Smooth muscle cell (in vitro differentiated cells): ENCODE data around the gene IFNA2. TPM values are rescaled to one million over a fixed set of nuclear protein-coding genes. Genes with fewer than 3 reads are reported as not detected.
"Not testable (repeated sequence)": the region's sequence is repeated elsewhere in the genome, so short reads cannot be mapped to it uniquely, and the experiment has no call there.

Experiments used
- DNase-seq: peaks from one replicate; lab custom pipeline; 2025; ENCODE audit not compliant: unreplicated experiment; lab: John Stamatoyannopoulos, UW
- H2AFZ ChIP-seq: fragments of 200-600 bp; sonication (generic); 2 replicates; pipeline ENCODE4 v1.6.0; 2016; ENCODE audit warnings: antibody characterized with exemption, low read depth, mild to moderate bottlenecking
- H3F3A ChIP-seq: fragments of 200-600 bp; sonication (generic); 2 replicates; pipeline ENCODE4 v1.6.0; 2017; ENCODE audit warnings: antibody characterized with exemption, low read depth
- H3K27ac ChIP-seq: fragments of 200-600 bp; sonication (generic); 2 replicates; pipeline ENCODE4 v1.5.1; 2016; ENCODE audit warnings: low read depth, mild to moderate bottlenecking
- H3K27me3 ChIP-seq: fragments of 200-600 bp; sonication (generic); 2 replicates; pipeline ENCODE4 v1.6.1; 2016; ENCODE audit warnings: low read depth, mild to moderate bottlenecking
- H3K36me3 ChIP-seq: fragments of 200-600 bp; sonication (generic); 2 replicates; pipeline ENCODE4 v1.5.1; 2016; ENCODE audit warnings: low read depth
- H3K4me1 ChIP-seq: fragments of 200-600 bp; sonication (generic); 2 replicates; pipeline ENCODE4 v1.5.1; 2016; ENCODE audit warnings: low read depth
- H3K4me2 ChIP-seq: fragments of 200-600 bp; sonication (generic); 2 replicates; pipeline ENCODE4 v1.6.0; 2016; ENCODE audit warnings: mild to moderate bottlenecking
- H3K4me3 ChIP-seq: fragments of 200-600 bp; sonication (generic); 2 replicates; pipeline ENCODE4 v1.5.1; 2016; ENCODE audit warnings: mild to moderate bottlenecking
- H3K79me2 ChIP-seq: fragments of 200-600 bp; sonication (generic); 2 replicates; pipeline ENCODE4 v1.6.0; 2016; ENCODE audit warnings: low read depth, mild to moderate bottlenecking
- H3K9ac ChIP-seq: fragments of 200-600 bp; sonication (generic); 2 replicates; pipeline ENCODE4 v1.6.0; 2016; ENCODE audit warnings: low read depth
- H3K9me3 ChIP-seq: fragments of 200-600 bp; sonication (generic); replicated peaks from 2 replicates; pipeline ENCODE4 v1.5.1; 2016; ENCODE audit warnings: low read depth
- H4K20me1 ChIP-seq: fragments of 200-600 bp; sonication (generic); 2 replicates; pipeline ENCODE4 v1.6.0; 2016; ENCODE audit warnings: low read depth
- CTCF ChIP-seq: fragments of 200-600 bp; sonication (generic); IDR thresholded peaks from 2 replicates; pipeline ENCODE4 v1.5.1; 2017; ENCODE audit warnings: borderline replicate concordance, mild to moderate bottlenecking, antibody characterized with exemption; ENCODE audit not compliant: insufficient read depth, poor library complexity, severe bottlenecking
- WGBS: methylation state at CpG from one replicate; pipeline ENCODE4 v1.1.7; 2016; ENCODE audit warnings: low lambda C conversion rate; 5-methylcytosine and 5-hydroxymethylcytosine counted together
- polyA plus RNA-seq: library from polyadenylated mRNA; unstranded; fragments of >200 nt; fragmentation: Nextera tagmentation; extraction: Ambion mirVana; gene quantifications from 2 replicates; pipeline ENCODE4 v1.2.1, GENCODE V29; 2016
- total RNA-seq: library from RNA; depleted of rRNA; stranded (reverse); fragments of >200 nt; gene quantifications from 2 replicates; pipeline ENCODE4 v1.2.3, GENCODE V29; 2014

IFNA2 gene
- total RNA-seq: not detected in 2 replicates
- not detected in 2 replicates for polyA plus RNA-seq

DNA sequence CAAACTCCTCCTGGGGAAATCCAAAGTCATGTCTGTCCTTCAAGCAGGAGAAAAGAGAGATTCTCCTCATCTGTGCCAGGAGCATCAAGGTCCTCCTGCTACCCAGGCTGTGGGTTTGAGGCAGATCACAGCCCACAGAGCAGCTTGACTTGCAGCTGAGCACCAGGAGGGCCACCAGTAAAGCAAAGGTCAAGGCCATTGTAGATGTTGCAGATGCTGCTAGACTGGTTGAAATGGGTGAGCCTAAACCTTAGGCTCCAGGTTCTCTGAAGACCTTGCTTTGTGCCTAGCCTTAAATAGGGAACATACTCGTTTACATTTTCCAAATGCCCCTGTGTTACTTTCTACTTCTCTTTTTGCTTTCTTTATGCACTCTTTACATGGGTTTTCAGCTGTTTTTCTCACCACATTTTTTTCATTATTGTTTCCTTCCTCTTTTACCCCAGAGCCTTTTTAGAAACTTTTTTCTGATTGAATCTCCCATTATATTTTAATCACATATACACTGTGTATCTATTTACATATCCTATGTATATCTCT, at the start of gene IFNA2:
Gene IFNA2 (minus strand): TSS at position 268 of the 540 bp plus-strand sequence. CDS start 69 bp downstream, at position 199.
- no peak within 1 kb of the TSS for H2AFZ ChIP-seq
- H3K4me1 ChIP-seq: no peaks in the 10 kb centered on the region
- no peaks in the 10 kb centered on the region for H3K79me2 ChIP-seq
- no peak for TF ChIP-seq CTCF
- DNase-seq: no peak
- no peak within 1 kb of the TSS for H3K4me3 ChIP-seq
- H3K4me2 ChIP-seq: no peak within 1 kb of the TSS
- 60% methylated on average over 1 of the region's 1 CpG for WGBS
- no peaks in the 10 kb centered on the region for H3F3A ChIP-seq
- H3K9me3 ChIP-seq: no peaks in the 10 kb centered on the region
- peaks cover 11% of the 10 kb centered on the region for H3K27me3 ChIP-seq
- no peaks in the 10 kb centered on the region for H3K36me3 ChIP-seq
- H3K27ac ChIP-seq: no peak within 1 kb of the TSS
- no peaks in the 10 kb centered on the region for H4K20me1 ChIP-seq
- no peak within 1 kb of the TSS for H3K9ac ChIP-seq

- not testable (repeated sequence) for H3F3A ChIP-seq, H3K9me3 ChIP-seq, H4K20me1 ChIP-seq, H2AFZ ChIP-seq, H3K4me1 ChIP-seq, H3K4me3 ChIP-seq, H3K27ac ChIP-seq, H3K36me3 ChIP-seq, H3K27me3 ChIP-seq, H3K9ac ChIP-seq, H3K79me2 ChIP-seq, DNase-seq, H3K4me2 ChIP-seq
- 87% methylated on average over 7 of the region's 7 CpGs for WGBS
Measured at GRCh38 chr9:21435015-21435383, 49.8 kb upstream of the IFNA2 start.

- H3K9me3 ChIP-seq: no peaks in the 10 kb centered on the region
- no peak for DNase-seq
- no peaks in the 10 kb centered on the region for H3K27me3 ChIP-seq
- no peaks in the 10 kb centered on the region for H3F3A ChIP-seq
- no peak overlapping the region for H3K9ac ChIP-seq
- no peak overlapping the region for H3K4me2 ChIP-seq
- H3K4me1 ChIP-seq: no peaks in the 10 kb centered on the region
- H3K4me3 ChIP-seq: no peak overlapping the region
- H2AFZ ChIP-seq: no peak overlapping the region
- H4K20me1 ChIP-seq: no peaks in the 10 kb centered on the region
- H3K79me2 ChIP-seq: no peaks in the 10 kb centered on the region
- peak; percentile 58 for TF ChIP-seq CTCF
- WGBS: 60% methylated on average over 9 of the region's 9 CpGs
- no peaks in the 10 kb centered on the region for H3K36me3 ChIP-seq
- no peak overlapping the region for H3K27ac ChIP-seq
Measured at GRCh38 chr9:21434202-21435014, 49.2 kb upstream of the IFNA2 start.

- Histone ChIP-seq H2AFZ (no peak overlapping the region), H3K9ac (no peak overlapping the region), H3K4me3 (no peak overlapping the region), H3K27me3 (no peaks in the 10 kb centered on the region), H3K4me1 (no peaks in the 10 kb centered on the region), H4K20me1 (no peaks in the 10 kb centered on the region), H3F3A (no peaks in the 10 kb centered on the region), H3K27ac (no peak overlapping the region), H3K36me3 (no peaks in the 10 kb centered on the region), H3K4me2 (no peak overlapping the region), H3K9me3 (no peaks in the 10 kb centered on the region), H3K79me2 (no peaks in the 10 kb centered on the region)
- no peak for DNase-seq
- WGBS: 95% methylated on average over 2 of the region's 2 CpGs
- no peak for TF ChIP-seq CTCF
Measured at GRCh38 chr9:21432672-21433425, 47.7 kb upstream of the IFNA2 start.
